HG03135 (cell line): Measurements from ENCODE around the gene COX6B1.
A peak's percentile ranks its signal among the peaks of the same experiment; 100 is the strongest.
"Not testable (repeated sequence)": the region's sequence is repeated elsewhere in the genome, so short reads cannot be mapped to it uniquely, and the experiment has no call there.

Experiments used
- ATAC-seq: cut with Tn5 transposase; IDR thresholded peaks from one replicate; pipeline ENCODE4 v1.9.1; 2021; ENCODE audit warnings: mild to moderate bottlenecking, moderate library complexity; ENCODE audit not compliant: unreplicated experiment

Gene COX6B1

DNA sequence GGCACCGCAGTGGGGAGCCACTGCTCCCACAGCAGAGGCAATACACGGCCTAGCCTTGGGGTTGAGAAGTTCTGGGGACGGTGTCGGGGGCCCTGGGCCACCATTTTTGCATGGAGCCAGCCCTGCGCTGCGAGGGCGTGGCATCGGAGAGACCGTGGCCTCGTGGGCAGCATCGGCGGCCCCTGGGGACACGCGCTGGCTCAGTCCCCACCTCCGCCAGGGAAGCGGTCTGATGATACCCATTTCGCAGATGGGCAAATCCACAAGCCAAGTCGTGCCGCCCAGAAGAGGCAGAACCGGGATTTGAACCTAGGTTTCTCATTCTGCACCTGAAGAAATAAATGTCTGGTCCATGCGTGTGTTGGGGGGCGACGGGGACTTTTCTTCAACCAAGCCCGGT lies 17.0 kb downstream of the COX6B1 start:
- ATAC-seq, result no peak

GRCh38 chr19:35665604-35666003 lies 17.5 kb downstream of the COX6B1 start:
- ATAC-seq, result no peak

- no peak for ATAC-seq
Measured at GRCh38 chr19:35666251-35666913, 18.3 kb downstream of the COX6B1 start, which contains the start of gene UPK1A. TSS of gene UPK1A (plus strand) at chr19:35666517. CDS start at chr19:35666813, 296 bp downstream.

- no peak for ATAC-seq
Measured at GRCh38 chr19:35669566-35669965, 21.4 kb downstream of the COX6B1 start.

- ATAC-seq, result no peak
Measured at GRCh38 chr19:35669974-35670373, 21.9 kb downstream of the COX6B1 start.

DNA sequence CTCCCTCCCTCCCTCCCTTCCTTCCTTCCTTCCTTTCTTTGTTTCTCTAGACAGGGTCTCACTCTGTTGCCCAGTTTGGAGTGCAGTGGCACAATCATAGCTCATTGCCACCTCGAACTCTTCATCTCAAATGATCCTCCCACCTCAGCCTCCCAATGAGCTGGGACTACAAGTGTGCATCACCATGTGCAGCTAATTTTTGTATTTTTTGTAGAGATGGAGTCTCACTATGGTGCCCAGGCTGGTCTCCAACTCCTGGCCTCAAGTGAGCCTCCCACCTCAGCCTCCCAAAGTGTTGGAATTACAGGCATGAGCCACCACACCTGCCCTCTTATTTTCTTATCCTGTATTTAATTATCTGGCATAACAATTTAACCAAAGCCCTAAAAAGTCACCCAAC lies 22.6 kb downstream of the COX6B1 start:
- ATAC-seq, result no peak

GRCh38 chr19:35671818-35672217 lies 23.7 kb downstream of the COX6B1 start:
- no peak for ATAC-seq

GRCh38 chr19:35673121-35673804 lies 25.1 kb downstream of the COX6B1 start:
- no peak for ATAC-seq

- ATAC-seq, result no peak
Measured at GRCh38 chr19:35675589-35676140, 27.5 kb downstream of the COX6B1 start.

GRCh38 chr19:35689836-35690235 lies 41.7 kb downstream of the COX6B1 start:
- no peak for ATAC-seq

GRCh38 chr19:35691106-35691505 lies 43.0 kb downstream of the COX6B1 start:
- not testable (repeated sequence) for ATAC-seq

- no peak for ATAC-seq
Measured at GRCh38 chr19:35692010-35692409, 43.9 kb downstream of the COX6B1 start.

DNA sequence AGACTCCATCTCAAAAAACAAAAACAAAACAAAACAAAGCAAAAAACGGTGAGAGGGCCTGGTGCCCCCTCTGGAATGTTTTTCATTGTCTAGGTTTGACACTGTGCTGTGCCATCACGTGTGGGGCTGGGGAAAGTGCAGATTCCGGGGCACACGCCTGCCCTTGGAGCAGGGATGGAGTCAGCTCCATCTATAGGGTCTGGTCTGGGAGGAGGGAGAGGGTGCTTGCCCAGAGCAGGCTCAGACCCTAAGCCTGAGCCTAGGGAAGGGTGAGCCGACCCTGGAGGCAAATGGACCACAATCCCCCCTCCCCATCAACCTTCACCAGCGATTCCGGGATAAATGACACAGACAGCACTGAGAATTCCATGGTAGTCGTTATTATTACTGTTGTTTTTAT lies 45.3 kb downstream of the COX6B1 start:
- no peak for ATAC-seq

- ATAC-seq, result peak; percentile 67
Measured at GRCh38 chr19:35693835-35694599, 45.9 kb downstream of the COX6B1 start.

GRCh38 chr19:35695895-35696422 lies 47.8 kb downstream of the COX6B1 start:
- no peak for ATAC-seq

- no peak for ATAC-seq
Measured at GRCh38 chr19:35696835-35697234, 48.7 kb downstream of the COX6B1 start.

- ATAC-seq, result peak; percentile 95
Measured at GRCh38 chr19:35702223-35703012, 54.3 kb downstream of the COX6B1 start.

GRCh38 chr19:35703343-35703742 lies 55.2 kb downstream of the COX6B1 start:
- ATAC-seq, result no peak

- no peak for ATAC-seq
Measured at GRCh38 chr19:35704218-35704617, 56.1 kb downstream of the COX6B1 start, which contains the start of gene ZBTB32. TSS of gene ZBTB32 (plus strand) at chr19:35704558. CDS start at chr19:35714627, 10,069 bp downstream.
